ENCODE measurements around the gene IKZF1.

DNA sequence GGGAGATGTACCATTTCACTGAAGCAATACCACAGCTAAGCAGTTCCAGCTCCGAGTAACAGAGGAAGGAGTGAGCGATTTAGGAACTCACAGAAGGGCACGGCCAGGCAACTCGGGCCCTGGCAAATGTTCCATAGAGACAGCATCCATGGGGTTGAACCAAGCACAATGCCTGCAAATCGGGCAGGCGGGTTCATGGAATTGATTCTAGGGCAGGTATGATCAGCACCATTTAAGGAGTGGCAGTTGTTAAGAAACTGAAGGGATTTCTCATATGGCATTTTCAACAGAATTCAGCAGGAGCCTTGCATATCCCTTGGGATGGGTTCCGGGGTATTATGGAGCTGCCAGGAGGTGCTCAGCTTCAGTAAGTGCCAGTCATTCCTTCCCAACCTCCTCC, 66.4 kb downstream of the IKZF1 start:
- TF ChIP-seq EZH2 (IDR thresholded peaks at IDR 0.05) (no peak), POLR2AphosphoS5 (IDR thresholded peaks at IDR 0.05; ENCODE audit: borderline replicate concordance, low read depth, low read length) (no peak), FOXP2 (optimal IDR thresholded peaks at IDR 0.05; ENCODE audit: control extremely low read depth, extremely low read length, insufficient read depth) (no peak)
